SK-N-SH (cell line): ENCODE measurements around the gene ZBTB7B. TPM values are rescaled to one million over a fixed set of nuclear protein-coding genes. Genes with fewer than 3 reads are reported as not detected.

Source experiments
- CTCF ChIA-PET: fragments of 300-600, 350-600 bp; formaldehyde crosslinking; extraction: SDS; loops from one replicate; lab custom pipeline; 2021; lab: Yijun Ruan, JAX
- POLR2A ChIA-PET: fragments of 350-600 bp; sonication (Branson Sonifier 250); formaldehyde crosslinking; extraction: SDS; loops from one replicate; lab custom pipeline; 2020; ENCODE audit warnings: antibody characterized with exemption, inconsistent platforms; lab: Yijun Ruan, JAX
- DNase-seq: peaks from one replicate; pipeline ENCODE4 v3.0.0; 2012
- H2AFZ ChIP-seq: fragments of 200-600 bp; sonication (generic); 2 replicates; pipeline ENCODE4 v1.8.1; 2016; ENCODE audit warnings: antibody characterized with exemption, mild to moderate bottlenecking, low read depth
- H3F3A ChIP-seq: fragments of 200-600 bp; sonication (generic); replicated peaks from 2 replicates; pipeline ENCODE3; 2016; ENCODE audit warnings: antibody characterized with exemption, mild to moderate bottlenecking; ENCODE audit not compliant: insufficient read depth
- H3K27ac ChIP-seq, 2 experiments: fragments of 200-500 bp in 1 of 2; fragments of 200-600 bp in 1 of 2; sonication (Bioruptor generic) in 1 of 2; sonication (generic), shearing (Covaris generic) in 1 of 2; 2 replicates each; pipeline versions ENCODE4 v1.5.1 to v1.6.1; 2014 to 2016; ENCODE audit warnings: low read depth in 2 of 2, inconsistent platforms in 1 of 2, low read length in 1 of 2, mild to moderate bottlenecking in 1 of 2, mixed read lengths in 1 of 2
- H3K27me3 ChIP-seq: fragments of 200-600 bp; sonication (generic), shearing (Covaris generic); 2 replicates; pipeline ENCODE4 v1.6.1; 2016; ENCODE audit warnings: mixed run types; ENCODE audit not compliant: insufficient read depth
- H3K36me3 ChIP-seq, 2 experiments: fragments of 200-500 bp in 1 of 2; fragments of 200-600 bp in 1 of 2; sonication (Bioruptor generic) in 1 of 2; sonication (generic) in 1 of 2; replicated peaks in 1 of 2; 2 replicates each; pipeline versions ENCODE3 to v1.5.1; 2014 to 2016; ENCODE audit warnings: low read length in 1 of 2, mild to moderate bottlenecking in 1 of 2; ENCODE audit not compliant: insufficient read depth in 2 of 2, control insufficient read depth in 1 of 2
- H3K4me1 ChIP-seq, 2 experiments: fragments of 200-500 bp in 1 of 2; fragments of 200-600 bp in 1 of 2; sonication (Bioruptor generic) in 1 of 2; sonication (generic), shearing (Covaris generic) in 1 of 2; 2 replicates each; pipeline versions ENCODE4 v1.5.1 to v1.6.1; 2014 to 2016; ENCODE audit warnings: low read depth in 1 of 2, low read length in 1 of 2, mixed run types in 1 of 2; ENCODE audit not compliant: insufficient read depth in 2 of 2, control insufficient read depth in 1 of 2
- H3K4me2 ChIP-seq: fragments of 200-600 bp; sonication (generic), shearing (Covaris generic); 2 replicates; pipeline ENCODE4 v1.6.1; 2017; ENCODE audit warnings: mixed run types
- H3K4me3 ChIP-seq, 2 experiments: fragments of 200-500 bp in 1 of 2; fragments of 200-600 bp in 1 of 2; sonication (Bioruptor generic) in 1 of 2; sonication (generic), shearing (Covaris generic) in 1 of 2; 2 replicates each; pipeline versions ENCODE4 v1.5.1 to v1.8.1; 2014 to 2016; ENCODE audit warnings: low read depth in 2 of 2, inconsistent platforms in 1 of 2, low read length in 1 of 2, mild to moderate bottlenecking in 1 of 2, mixed read lengths in 1 of 2, moderate library complexity in 1 of 2
- H3K79me2 ChIP-seq: fragments of 200-600 bp; sonication (generic); 2 replicates; pipeline ENCODE4 v1.8.1; 2017; ENCODE audit warnings: mild to moderate bottlenecking; ENCODE audit not compliant: insufficient read depth
- H3K9ac ChIP-seq: fragments of 200-600 bp; sonication (generic); 2 replicates; pipeline ENCODE4 v1.6.1; 2017; ENCODE audit warnings: mixed run types
- H3K9me2 ChIP-seq: fragments of 200-600 bp; sonication (generic); 2 replicates; pipeline ENCODE4 v1.6.1; 2017; ENCODE audit warnings: mixed run types
- H3K9me3 ChIP-seq: fragments of 200-600 bp; sonication (generic); 2 replicates; pipeline ENCODE4 v1.6.1; 2017; ENCODE audit warnings: mixed run types, mild to moderate bottlenecking, moderate library complexity
- H4K20me1 ChIP-seq: fragments of 200-600 bp; sonication (generic); 2 replicates; pipeline ENCODE4 v1.6.1; 2017; ENCODE audit warnings: mild to moderate bottlenecking, mixed run types; ENCODE audit not compliant: insufficient read depth
- ELF1 ChIP-seq: IDR thresholded peaks from 2 replicates; pipeline ENCODE4 v1.4.0; 2012
- EP300 ChIP-seq, 2 experiments: IDR thresholded peaks; 2 replicates each; pipeline versions ENCODE4 v1.4.0 to v1.6.1; 2012; ENCODE audit warnings: borderline replicate concordance in 1 of 2, low read depth in 1 of 2, low read length in 1 of 2
- EZH2phosphoT487 ChIP-seq: fragments of 200-600 bp; sonication (generic); IDR thresholded peaks from 2 replicates; pipeline ENCODE4 v1.6.1; 2017; ENCODE audit warnings: low read depth, mixed run types, mild to moderate bottlenecking, antibody characterized with exemption, moderate library complexity, borderline replicate concordance
- FOXJ3 ChIP-seq: sonication (generic); formaldehyde crosslinking; IDR thresholded peaks from 2 replicates; pipeline ENCODE4 v1.5.1; 2020; ENCODE audit warnings: mild to moderate bottlenecking, missing genetic modification reagents
- FOXM1 ChIP-seq: IDR thresholded peaks from 2 replicates; pipeline ENCODE4 v1.4.0; 2012; ENCODE audit warnings: low read depth, mild to moderate bottlenecking
- GABPA ChIP-seq: IDR thresholded peaks from 2 replicates; pipeline ENCODE4 v1.4.0; 2012; ENCODE audit warnings: low read depth, mild to moderate bottlenecking
- JUND ChIP-seq: IDR thresholded peaks from 2 replicates; pipeline ENCODE4 v1.4.0; 2012
- MEF2A ChIP-seq: IDR thresholded peaks from 2 replicates; pipeline ENCODE4 v1.4.0; 2012; ENCODE audit warnings: low read depth, borderline replicate concordance
- NRF1 ChIP-seq: IDR thresholded peaks from 2 replicates; pipeline ENCODE4 v1.6.1; 2012; ENCODE audit warnings: low read depth, mild to moderate bottlenecking, low read length
- POLR2AphosphoS5 ChIP-seq: IDR thresholded peaks from 2 replicates; pipeline ENCODE4 v1.6.1; 2012; ENCODE audit warnings: low read depth, low read length
- RCOR1 ChIP-seq: fragments of 150-350 bp; IDR thresholded peaks from 2 replicates; pipeline ENCODE4 v1.6.1; 2017; ENCODE audit warnings: antibody characterized with exemption, low read length
- REST ChIP-seq: IDR thresholded peaks from 2 replicates; pipeline ENCODE4 v1.6.1; 2012; ENCODE audit warnings: mild to moderate bottlenecking, low read depth, low read length, moderate library complexity
- TCF12 ChIP-seq: IDR thresholded peaks from 2 replicates; pipeline ENCODE4 v1.4.0; 2012
- TEAD4 ChIP-seq: IDR thresholded peaks from 2 replicates; pipeline ENCODE4 v1.4.0; 2012; ENCODE audit warnings: mild to moderate bottlenecking, borderline replicate concordance; ENCODE audit not compliant: insufficient read depth
- YY1 ChIP-seq: IDR thresholded peaks from 2 replicates; pipeline ENCODE4 v1.4.0; 2012; ENCODE audit warnings: low read depth, mild to moderate bottlenecking
- WGBS: methylation state at CpG from one replicate; pipeline ENCODE4 v1.1.6; 2017; ENCODE audit warnings: low lambda C conversion rate; 5-methylcytosine and 5-hydroxymethylcytosine counted together
- polyA plus RNA-seq, 3 experiments: library from polyadenylated mRNA; depleted of rRNA; stranded (reverse); fragments of >200 nt; gene quantifications; 2 replicates each; pipeline ENCODE4 v1.2.3, GENCODE V29; 2012
- TF ChIP-seq, protein P1 (sequence below): fragments of 150-350 bp; IDR thresholded peaks from 2 replicates; pipeline ENCODE4 v1.6.1; 2016; ENCODE audit warnings: mild to moderate bottlenecking, low read depth, low read length

The ZBTB7B gene
- polyA plus RNA-seq, 1 of the 3 experiments (the other 2 are of a cell fraction), result 15.7 TPM

DNA sequence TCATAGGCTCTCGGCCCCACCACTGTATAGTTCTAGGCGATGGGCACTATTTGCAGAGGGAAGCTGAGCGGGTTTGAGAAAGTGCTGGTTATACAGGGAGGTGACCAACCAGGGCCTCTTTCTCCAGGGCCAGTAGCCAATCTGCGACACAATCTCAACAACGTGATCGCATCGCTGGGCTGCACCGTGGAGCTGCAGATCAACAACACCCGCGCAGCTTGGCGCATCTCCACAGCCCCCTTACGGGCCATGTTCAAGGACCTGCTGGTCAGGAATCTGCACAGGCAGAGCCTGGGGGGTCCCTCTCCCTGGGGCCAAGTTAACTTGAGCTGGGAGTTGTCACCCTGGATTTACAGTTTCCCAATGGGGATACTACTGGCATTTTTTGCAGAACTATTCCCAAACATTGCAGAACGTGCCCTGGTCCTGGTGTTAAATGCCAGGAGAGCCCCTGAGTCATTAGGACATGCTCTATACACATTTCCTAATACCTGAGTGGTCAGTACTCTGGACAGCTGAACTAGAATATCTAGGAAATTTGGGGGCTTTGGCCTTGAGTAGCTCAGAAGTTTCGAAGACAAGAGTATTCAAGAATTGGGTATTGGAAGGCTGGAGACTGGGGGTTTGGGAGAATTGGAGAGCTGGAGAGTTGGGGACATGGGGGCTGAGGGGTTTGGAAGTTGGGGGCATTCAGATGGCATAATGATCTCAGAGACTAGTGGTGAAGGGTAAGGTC is 37.9 kb downstream of the ZBTB7B start (continued):
- TF ChIP-seq ELF1, result no peak

- DNase-seq, result no peak
- H3K79me2 ChIP-seq, result no peaks in the 10 kb centered on the region
- H3K4me1 ChIP-seq, result peaks cover 7 to 12% of the 10 kb centered on the region in 2 experiments; a peak in 1 of 4 replicates
- no peaks in the 10 kb centered on the region for H4K20me1 ChIP-seq
- no peak overlapping the region for H3K4me3 ChIP-seq
- H3K27ac ChIP-seq, result no peak overlapping the region
- H3K9me3 ChIP-seq, result no peaks in the 10 kb centered on the region
- no peak overlapping the region for H3K4me2 ChIP-seq
- WGBS, result 63% methylated on average over 5 of the region's 5 CpGs
- H3K9ac ChIP-seq, result no peak overlapping the region
- TF ChIP-seq, protein P1, sequence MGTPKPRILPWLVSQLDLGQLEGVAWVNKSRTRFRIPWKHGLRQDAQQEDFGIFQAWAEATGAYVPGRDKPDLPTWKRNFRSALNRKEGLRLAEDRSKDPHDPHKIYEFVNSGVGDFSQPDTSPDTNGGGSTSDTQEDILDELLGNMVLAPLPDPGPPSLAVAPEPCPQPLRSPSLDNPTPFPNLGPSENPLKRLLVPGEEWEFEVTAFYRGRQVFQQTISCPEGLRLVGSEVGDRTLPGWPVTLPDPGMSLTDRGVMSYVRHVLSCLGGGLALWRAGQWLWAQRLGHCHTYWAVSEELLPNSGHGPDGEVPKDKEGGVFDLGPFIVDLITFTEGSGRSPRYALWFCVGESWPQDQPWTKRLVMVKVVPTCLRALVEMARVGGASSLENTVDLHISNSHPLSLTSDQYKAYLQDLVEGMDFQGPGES, result no peak
- TF ChIP-seq TEAD4 (no peak), EZH2phosphoT487 (no peak), MEF2A (no peak), POLR2AphosphoS5 (no peak), JUND (no peak), RCOR1 (no peak), FOXJ3 (CRISPR knock-in tag) (no peak), TCF12 (no peak), NRF1 (no peak), YY1 (no peak), FOXM1 (no peak), EP300 (IDR thresholded peaks at IDR 0.05; ENCODE audit: borderline replicate concordance in 1 of 2, low read depth in 1 of 2, low read length in 1 of 2) (no peak), GABPA (no peak), REST (no peak)
- H3K9me2 ChIP-seq, result no peaks in the 10 kb centered on the region
- no peaks in the 10 kb centered on the region for H3K36me3 ChIP-seq
- ChIA-PET POLR2A (interaction anchor here (1.7 kb wide), 1 partner anchor 39 kb away, joined by 5 read pairs; no protein-coding TSS in a partner anchor), CTCF (interaction anchor here (1.0 to 26.0 kb wide), 7 partner anchors 8 to 125 kb away, joined by 3 to 573 read pairs (median 25); partner anchors contain the start of genes ADAM15, EFNA3 and EFNA4)
- H2AFZ ChIP-seq, result no peak overlapping the region
- no peaks in the 10 kb centered on the region for H3K27me3 ChIP-seq
- H3F3A ChIP-seq, result no peaks in the 10 kb centered on the region
Observed at GRCh38 chr1:155042789-155043188, 40.2 kb downstream of the ZBTB7B start.
